GM10266 (cell line): ENCODE results near the gene MFAP4.

ENCODE experiments used
- DNase-seq: peaks from one replicate; pipeline ENCODE4 v3.0.0; 2012; ENCODE audit errors: extremely low spot score
- TF ChIP-seq, protein P1 (sequence below): IDR thresholded peaks from 2 replicates; pipeline ENCODE4 v1.5.1; 2012; ENCODE audit warnings: mild to moderate bottlenecking, low read depth; ENCODE audit not compliant: control insufficient read depth, insufficient read depth; ENCODE audit errors: missing control alignments

Gene MFAP4

DNA sequence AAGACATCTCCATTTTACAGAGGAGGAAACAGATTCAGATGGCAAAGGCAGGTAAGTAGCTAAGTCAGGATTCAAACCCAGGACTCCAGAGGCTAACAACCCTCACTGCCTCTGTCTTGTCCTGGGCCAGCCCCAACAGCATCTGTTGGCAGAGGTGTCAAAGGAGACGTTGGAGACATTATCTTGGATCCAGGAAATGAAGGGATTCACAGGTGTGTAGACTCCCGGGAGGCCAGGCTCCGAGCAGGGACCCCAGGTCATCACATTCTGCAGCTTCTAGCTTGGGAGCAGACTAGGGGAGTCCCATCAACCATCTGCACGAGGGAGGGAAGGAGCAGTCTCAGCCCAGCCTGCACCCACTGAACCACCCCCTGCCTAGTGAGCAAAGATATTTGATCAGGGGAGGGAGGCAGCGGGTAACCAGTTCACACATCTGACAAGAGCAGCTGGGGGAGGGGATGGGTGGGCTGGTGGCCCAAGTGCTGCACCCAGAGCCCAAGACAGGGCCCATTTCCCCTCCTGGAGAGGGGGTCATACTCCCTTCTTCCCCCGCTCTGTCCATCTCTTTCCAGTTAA lies 23.4 kb downstream of the MFAP4 start:
- no peak for DNase-seq
- TF ChIP-seq, protein P1, sequence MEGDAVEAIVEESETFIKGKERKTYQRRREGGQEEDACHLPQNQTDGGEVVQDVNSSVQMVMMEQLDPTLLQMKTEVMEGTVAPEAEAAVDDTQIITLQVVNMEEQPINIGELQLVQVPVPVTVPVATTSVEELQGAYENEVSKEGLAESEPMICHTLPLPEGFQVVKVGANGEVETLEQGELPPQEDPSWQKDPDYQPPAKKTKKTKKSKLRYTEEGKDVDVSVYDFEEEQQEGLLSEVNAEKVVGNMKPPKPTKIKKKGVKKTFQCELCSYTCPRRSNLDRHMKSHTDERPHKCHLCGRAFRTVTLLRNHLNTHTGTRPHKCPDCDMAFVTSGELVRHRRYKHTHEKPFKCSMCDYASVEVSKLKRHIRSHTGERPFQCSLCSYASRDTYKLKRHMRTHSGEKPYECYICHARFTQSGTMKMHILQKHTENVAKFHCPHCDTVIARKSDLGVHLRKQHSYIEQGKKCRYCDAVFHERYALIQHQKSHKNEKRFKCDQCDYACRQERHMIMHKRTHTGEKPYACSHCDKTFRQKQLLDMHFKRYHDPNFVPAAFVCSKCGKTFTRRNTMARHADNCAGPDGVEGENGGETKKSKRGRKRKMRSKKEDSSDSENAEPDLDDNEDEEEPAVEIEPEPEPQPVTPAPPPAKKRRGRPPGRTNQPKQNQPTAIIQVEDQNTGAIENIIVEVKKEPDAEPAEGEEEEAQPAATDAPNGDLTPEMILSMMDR, result no peak

DNA sequence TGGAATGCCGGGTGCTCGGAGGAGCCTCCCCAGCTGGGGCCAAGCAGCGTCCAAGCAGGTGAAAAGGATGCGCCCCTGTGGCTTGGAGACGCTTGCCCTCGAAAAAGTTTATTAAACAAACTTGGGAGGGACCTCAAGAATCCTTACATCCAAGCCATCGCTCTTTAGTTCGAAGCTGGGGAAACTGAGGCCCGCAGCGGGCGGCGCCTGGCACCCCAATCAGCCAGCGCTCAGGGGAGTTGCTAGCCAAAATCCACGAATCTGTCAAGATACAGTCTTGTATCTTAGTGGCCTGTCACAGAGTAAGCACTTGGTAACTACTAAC lies 23.9 kb downstream of the MFAP4 start:
- DNase-seq, result no peak
- TF ChIP-seq, protein P1, result no peak

DNA sequence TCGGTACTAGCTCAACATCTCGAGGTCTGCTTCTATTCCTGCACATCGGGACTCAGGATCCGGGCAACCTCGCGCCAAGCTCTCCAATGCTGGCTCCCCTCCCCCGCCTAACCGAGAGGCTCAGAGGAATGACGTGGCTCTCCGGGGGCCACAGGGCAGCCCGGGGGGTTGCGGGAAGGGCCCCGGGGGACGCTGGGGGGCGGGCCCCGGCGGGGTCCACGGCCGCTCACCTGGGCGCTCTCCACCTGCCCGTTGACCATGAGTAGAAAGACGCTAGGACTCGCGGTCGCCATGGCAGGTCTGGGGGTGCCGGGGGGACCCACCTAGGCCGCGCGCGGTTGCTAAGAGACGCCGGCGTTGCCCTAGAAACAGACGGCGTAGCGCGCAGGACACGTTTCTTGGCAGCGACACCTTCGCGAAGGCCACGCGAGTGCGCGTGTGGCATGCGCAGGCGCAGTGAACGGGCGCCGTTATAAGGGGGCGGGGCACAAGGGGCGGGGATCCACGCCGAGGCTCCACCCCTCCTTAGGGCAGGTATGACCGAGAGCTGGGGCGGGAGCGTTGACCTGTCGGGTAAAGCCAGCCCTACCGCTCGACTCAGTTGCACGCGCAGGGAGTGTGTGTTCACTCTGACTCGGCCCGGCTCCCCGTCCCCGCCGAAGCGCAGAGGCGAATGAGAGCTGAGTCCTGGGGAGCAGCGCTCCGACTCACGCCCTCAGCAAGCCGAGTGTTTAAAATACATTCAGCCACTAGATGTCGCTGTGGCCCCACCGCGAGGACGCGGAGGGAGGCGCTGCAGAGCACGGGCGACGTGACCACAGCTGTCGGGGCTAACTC lies 24.5 kb downstream of the MFAP4 start, which contains the start of gene B9D1:
Gene B9D1 (minus strand): TSS at position 447 of the 837 bp plus-strand sequence. CDS start 154 bp downstream, at position 293.
- DNase-seq, result peak; percentile 97
- TF ChIP-seq, protein P1, result peak; percentile 94

DNA sequence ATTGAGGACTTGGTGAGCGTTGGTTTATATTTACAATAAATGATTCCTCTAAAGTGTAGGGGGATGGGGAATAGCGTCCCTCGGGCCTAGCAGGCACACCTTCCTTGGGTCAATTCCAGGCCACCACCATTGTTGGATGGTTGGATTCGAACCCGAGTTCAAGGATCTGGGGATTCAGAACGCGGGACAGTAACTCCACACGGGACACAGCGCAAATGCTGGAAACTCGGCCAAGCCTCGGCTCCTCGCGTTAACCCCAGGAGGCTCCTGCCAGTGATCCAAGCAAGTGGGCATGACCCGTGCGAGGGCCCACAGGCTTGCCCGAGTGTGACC lies 25.1 kb downstream of the MFAP4 start:
- no peak for DNase-seq
- TF ChIP-seq, protein P1, result no peak

DNA sequence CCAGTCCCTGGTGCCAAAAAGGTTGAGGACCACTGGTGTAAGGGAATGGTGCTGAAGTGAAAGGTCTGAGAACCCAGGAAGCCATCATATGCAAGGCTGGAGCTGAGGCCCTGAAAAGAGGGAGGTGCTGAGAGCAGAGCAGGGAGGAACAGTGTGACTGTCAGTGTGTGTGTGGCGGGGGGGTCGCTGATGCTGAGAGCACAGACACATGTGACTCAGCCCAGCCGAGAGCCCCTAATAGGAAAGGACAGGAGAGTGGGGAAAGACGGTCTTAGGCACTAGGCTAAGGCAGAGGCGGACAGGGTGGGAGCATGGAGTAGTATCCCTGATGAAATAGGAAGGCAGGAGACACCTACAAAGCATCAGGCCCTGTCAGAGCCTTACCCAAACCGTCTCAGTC lies 25.7 kb downstream of the MFAP4 start:
- TF ChIP-seq, protein P1, result no peak

DNA sequence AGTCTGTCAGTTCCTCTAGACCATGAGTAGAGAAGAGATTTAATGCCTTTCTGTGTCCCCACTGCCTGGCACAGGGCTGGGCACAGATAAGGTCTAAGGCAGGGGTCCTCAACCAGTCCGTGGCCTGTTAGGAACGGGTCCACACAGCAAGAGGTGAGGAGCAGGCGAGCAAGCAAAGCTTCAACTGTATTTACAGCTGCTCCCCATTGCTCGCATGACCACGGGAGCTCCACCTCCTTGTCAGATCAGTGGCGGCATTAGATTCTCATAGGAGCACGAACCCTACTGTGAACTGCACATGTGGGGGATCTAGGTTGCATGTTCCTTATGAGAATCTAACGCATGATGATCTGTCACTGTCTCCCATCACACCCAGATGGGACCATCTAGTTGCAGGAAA lies 26.2 kb downstream of the MFAP4 start:
- no peak for DNase-seq
- TF ChIP-seq, protein P1, result no peak

More for the DNA sequence above, 25.7 kb downstream of the MFAP4 start:
- DNase-seq, result no peak

DNA sequence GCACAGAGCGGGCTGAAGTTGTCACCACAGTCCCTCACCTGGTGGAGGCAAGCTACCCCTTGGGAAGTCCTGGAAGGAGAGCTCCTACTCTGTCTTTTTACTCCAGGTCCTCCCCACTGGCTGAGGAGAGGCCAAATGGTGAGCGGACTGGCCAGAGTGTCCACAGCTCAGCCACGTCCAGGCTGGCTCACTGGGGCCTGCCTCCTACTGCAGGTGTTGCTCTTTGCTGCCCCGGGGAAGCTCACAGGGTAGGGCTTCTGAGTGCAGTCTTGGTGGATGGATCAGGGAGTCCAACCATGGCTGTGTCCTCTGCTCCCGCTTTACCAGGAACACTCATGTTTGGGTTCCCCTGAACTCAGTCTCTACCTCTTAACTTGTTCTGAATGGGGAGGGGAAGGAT lies 27.1 kb downstream of the MFAP4 start:
- TF ChIP-seq, protein P1, result no peak
- no peak for DNase-seq
